Stimulated activated CD8-positive, alpha-beta memory T cell treated with anti-CD3 and anti-CD28 coated beads, Interleukin-7, amount 100 ng/mL, for 48 hours (primary cell): Measurements from ENCODE around the gene RRAGD.

Experiments used
- DNase-seq, 2 donors: peaks; one replicate each; pipeline ENCODE4 v3.0.0-alpha.2; 2020; ENCODE audit warnings: low read depth in 1 of 2; ENCODE audit errors: extremely low read depth in 1 of 2

The RRAGD gene

DNA sequence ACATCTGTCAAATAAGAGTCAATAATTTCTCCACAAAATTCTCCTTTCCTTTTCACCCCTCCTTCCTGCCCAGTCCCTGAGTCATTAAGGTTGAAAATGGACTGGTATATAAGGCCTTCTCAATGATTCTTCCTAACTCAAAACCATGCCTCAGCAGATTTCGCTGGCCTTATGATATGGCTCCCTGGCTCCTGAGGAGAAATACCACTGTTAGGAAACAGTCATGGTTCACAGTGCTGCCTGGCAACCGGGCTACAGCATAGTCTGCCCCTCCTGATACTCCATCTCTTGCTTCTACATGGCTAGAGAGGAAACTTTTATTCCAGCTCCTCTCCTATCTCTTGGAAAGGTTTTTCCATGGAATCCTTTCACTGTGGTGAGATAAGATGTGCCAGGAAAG is 64.2 kb downstream of the RRAGD start:
- no peak for DNase-seq

DNA sequence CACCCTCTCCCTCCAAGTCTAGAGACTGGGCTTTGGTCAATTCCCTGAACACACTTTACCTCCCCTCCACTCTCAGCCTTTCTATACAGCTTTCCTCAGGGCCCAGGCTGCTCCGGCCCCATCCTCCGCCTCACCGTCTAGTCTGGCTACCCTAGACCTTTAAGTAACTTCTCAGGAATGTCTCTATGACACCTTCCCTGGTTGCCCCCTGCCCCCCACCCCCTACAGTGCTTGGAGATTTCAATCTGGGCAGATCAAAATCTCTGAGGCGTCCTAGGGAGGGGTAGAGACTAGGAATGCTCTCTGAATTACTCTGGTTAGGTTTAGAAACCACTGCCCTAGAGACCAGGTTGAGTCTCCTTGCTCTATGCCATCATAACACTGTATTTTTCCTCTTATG is 65.6 kb downstream of the RRAGD start:
- no peak for DNase-seq

DNA sequence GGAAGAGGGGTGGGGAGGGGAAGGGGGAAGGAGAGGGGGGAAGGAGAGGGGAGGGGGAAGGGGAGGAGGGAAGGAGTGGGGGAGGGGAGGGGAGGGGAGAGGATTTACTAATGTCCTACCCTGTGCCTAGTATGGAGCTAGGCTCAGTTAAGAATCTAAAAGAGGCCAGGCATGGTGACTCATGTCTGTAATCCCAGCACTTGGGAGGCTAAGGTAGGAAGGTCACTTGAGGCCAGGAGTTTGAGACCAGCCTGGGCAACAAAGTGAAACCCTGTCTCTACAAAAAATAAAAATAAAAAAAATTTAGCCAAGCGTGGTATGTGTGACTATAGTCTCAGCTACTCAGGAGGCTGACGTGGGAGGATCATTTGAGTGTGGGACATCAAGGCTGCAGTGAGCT is 72.5 kb downstream of the RRAGD start:
- DNase-seq, result no peak

DNA sequence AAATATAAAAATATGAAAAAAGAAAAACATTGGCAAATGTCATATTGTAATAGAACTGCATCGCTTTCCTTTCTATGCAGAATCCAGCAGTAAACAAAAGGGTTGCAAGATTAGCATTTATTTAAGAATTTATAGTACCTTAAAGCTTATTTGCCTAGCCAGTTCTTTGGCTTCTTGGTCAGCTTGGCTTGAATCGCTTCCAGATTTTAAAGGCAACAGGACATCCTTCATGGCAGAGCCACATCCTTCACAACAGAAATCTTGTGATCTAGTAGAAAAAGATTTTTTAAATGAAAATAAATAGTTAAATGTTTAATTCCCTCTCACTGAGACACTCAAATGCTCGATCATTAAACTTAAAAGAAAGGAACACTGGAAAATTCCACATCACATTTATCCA is 76.9 kb downstream of the RRAGD start:
- no peak for DNase-seq

DNA sequence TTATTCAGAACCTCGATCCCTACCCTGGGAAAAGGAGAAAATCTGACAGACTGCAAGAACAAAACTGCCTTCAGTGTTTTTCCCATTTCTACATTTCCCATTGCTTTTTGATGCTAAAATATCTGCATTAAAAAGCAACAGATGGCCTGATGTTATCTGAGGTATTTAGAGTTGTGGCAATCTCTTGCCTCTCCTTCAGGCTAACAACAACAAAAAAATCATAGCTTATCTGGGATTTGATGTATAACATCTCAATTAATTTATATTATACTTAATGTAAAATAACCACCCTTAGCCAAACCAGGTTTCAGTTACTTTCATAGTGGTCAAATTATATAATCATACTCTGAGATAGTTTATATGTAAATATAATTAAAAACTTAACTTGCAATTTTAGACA is 81.2 kb downstream of the RRAGD start:
- DNase-seq, result no peak

DNA sequence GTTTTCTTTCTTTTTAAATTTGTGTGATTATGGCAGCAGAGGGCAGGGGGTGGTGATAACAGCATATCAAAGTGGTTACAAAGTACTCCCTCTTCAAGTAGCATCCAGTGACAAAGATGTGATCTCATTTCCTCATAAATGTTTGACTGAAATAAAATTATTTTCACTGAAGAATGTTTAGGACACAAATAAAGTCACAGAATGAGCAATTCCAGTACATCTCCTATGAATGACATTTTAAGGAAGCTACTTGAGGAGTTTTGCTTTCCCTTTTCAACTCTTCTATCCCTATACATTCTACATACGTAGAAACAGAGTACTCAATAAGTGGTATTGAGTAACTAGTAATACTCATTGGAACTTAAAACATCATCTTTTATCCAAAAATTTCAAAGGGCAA is 83.1 kb downstream of the RRAGD start:
- DNase-seq, result no peak

DNA sequence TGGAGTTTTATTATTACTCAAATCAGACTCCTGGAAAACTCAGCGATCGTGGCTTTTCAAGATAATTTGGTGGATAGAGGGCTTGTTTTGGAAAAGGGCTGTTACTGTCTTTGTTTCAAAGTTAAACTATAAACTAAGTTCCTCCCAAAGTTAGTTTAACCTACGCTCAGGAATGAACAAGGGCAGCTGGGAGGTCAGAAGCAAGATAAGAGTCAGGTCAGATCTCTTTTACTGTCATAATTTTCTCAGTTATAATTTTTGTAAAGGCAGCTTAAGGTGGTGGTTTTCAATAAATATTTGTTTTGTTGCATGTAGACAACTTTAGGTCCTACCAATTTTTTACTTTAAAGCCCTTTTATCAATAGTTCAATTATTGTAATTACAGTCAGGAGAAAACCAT is 87.8 kb downstream of the RRAGD start:
- no peak for DNase-seq

DNA sequence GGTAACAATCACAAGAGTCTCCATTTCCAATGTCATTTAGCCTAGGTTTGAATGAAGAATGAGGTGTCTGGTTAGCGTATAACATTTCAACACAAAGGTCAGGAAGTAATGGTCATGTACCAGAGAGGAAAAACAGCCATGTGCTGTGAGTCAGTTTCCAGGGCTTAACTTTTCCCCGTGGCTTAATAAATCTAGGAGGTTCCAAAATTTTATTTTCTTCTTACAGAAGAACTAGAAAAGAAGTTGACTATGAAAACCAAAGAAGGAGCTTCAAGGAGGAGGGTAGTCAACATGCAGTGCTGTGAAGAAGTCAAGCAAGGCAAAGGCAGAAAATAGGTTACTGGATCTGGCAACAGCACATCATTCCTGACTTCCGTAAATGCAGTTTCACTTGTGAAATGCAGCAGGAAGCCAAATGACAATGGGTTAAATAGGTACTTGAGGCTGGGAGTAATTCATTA is 88.5 kb downstream of the RRAGD start:
- no peak for DNase-seq

DNA sequence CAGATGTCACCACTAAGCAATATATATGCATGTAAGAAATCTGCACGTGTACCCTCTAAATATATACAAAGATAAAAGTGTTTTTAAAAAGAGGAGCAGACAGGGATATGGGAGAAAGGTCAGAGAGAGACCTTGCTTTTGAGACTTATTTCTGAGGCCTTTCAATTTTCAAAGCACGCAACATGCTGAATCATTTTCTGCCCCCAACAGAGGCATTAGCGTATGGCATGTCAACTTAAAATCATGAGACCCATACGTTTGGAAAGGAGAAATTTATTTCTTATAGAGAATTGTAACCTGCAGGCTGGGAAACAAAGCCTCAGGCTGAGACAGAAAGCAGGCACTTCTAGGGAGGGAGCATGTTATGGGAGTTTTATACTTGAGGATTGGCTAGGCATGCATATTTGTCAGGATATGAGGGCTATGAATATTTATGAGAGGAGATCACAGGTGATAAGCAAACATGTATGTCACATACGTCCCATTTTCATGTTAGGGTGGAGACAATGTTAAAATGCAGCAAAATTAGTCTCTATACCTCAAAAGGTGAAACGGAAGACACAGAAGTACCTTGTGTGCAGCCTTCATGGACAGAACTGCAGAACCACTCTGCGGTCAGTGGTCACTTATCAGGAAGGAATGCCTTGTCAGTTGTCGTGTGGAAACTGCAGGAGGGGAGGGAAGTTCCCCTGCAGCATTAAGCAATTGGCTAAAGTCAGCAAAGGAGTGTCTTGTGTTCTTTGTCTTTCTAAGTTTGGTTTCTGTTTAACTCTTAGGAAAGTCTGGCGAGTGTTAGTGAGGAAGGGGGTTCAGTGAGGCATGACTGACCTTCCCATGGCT is 90.7 kb downstream of the RRAGD start:
- no peak for DNase-seq

DNA sequence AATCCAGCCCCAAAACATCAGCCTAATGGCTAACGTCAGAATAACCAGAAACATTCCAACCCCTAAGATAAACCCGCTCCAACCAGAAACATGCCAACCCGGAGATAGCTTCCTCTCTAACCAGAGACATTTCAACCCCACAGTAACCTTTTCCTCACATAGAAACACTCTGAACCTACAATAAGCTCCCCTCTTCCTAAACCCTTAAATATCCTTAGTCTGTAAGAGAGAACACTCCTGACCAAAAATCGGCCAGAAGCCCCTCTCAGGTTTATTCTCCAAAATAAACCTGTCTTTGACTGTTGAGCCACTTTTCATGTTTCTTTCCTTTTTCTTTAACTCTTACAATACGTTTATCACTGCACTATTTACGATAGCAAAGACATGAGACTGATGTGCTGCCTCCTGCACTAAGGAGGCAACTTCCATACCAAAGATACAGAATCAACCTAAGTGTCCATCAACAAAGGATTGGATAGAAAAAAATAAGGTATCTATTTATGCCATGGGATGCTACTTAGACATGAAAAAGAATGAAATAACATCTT is 92.0 kb downstream of the RRAGD start:
- no peak for DNase-seq

DNA sequence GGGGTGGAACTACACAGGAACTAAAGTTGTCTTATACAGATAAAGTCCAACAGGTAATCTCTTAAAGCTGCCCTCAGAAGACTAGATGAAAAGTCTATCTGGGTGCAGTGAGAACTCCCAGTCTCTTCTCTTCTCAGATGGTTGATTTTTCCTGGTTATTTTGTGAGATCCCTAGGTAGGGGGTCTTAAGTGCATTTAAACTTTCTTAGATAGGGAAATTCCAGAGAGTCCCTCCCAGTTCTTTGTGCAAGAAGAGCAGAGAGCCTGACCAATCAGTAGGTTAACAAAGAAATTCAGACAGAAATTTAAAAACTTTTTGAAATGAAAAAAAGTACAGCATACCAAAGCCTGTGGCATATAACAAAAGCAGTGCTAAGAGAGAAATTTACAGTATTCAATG is 95.0 kb downstream of the RRAGD start:
- DNase-seq, result no peak

DNA sequence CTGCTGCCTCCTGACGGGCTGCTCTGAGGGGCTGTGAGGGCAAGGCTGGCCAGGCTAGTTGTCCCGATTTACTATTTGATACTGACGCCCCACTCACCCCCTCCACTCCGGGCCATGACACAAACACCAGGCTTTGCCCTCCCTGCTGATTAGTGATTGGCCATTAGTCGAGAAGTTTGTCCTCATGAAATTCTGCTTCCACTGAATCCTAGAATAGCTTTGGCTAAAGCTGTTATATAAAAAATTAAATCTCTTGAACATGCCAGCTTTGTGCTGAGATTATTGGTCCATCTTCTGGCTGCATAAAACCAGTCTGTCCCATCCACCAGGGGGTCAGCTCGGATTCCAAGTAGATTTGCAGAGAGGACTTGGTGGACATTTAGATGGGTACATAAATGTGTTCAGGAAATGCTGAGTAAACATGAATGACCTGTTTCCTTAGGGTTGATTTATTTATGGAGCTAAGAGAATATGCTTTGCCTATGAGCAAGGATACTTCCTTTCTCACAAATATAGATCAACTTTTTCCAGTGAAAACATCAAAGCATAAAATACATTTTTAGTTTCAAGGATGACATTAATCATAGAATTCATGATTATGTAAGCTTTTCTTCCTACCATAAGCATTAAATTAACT is 96.7 kb downstream of the RRAGD start, which contains the start of gene GABRR2:
Gene GABRR2 (minus strand): TSS at position 51 of the 637 bp plus-strand sequence. CDS start 134 bp downstream, outside the sequence.
- DNase-seq, result no peak

DNA sequence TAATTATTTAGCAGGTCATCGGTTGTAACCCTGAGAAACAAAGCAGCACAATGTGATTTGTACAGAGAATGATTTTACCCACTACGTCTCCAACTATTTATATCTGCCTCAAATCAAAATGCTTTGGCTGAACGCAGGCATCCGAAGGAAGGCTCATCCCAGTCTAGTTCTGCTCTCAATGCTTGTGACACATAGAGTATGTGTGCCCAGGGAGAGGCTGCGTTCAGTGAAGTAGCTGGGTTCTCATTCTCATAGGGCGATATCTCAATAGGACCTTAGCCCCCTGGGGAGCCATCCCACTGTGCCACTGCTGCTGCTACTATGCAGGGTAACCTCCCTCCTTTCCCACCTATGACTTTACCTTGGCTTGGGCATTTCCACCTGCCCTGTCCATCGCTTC is 97.4 kb downstream of the RRAGD start:
- DNase-seq, result no peak
